Right lobe of liver (tissue), 4 donors: ENCODE results near the gene LAMB2.
A peak's percentile ranks its signal among the peaks of the same experiment; 100 is the strongest.

Experiments
- POLR2A ChIP-seq: fragments of 450-650 bp; IDR thresholded peaks from one replicate; pipeline ENCODE4 v1.6.1; 2017; ENCODE audit warnings: antibody characterized with exemption, mild to moderate bottlenecking
- TF ChIP-seq, protein P1 (sequence below), 4 donors: fragments of 200-600 bp in 3 of 4; fragments of 450-650 bp in 1 of 4; IDR thresholded peaks; one replicate each; pipeline versions ENCODE4 v1.5.1 to v1.8.0; 2016 to 2022; ENCODE audit warnings: antibody characterized with exemption in 4 of 4, mild to moderate bottlenecking in 2 of 4
- donor health status: DM: no; HTN: no; CAD: no.
- donor health status: DM: no; HTN: no; CAD: no.
- donor health status: DM: no; HTN: yes; CAD: no.

- peak; percentile 58 for TF ChIP-seq POLR2A
- TF ChIP-seq, protein P1, sequence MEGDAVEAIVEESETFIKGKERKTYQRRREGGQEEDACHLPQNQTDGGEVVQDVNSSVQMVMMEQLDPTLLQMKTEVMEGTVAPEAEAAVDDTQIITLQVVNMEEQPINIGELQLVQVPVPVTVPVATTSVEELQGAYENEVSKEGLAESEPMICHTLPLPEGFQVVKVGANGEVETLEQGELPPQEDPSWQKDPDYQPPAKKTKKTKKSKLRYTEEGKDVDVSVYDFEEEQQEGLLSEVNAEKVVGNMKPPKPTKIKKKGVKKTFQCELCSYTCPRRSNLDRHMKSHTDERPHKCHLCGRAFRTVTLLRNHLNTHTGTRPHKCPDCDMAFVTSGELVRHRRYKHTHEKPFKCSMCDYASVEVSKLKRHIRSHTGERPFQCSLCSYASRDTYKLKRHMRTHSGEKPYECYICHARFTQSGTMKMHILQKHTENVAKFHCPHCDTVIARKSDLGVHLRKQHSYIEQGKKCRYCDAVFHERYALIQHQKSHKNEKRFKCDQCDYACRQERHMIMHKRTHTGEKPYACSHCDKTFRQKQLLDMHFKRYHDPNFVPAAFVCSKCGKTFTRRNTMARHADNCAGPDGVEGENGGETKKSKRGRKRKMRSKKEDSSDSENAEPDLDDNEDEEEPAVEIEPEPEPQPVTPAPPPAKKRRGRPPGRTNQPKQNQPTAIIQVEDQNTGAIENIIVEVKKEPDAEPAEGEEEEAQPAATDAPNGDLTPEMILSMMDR (IDR thresholded peaks at IDR 0.05): no peak
Measured at GRCh38 chr3:49165771-49166751, 33.2 kb upstream of the LAMB2 start, which contains the start of gene CCDC71.
